BJ (cell line): Measurements from ENCODE around the gene L3MBTL4. TPM values are rescaled to one million over a fixed set of nuclear protein-coding genes. Genes with fewer than 3 reads are reported as not detected.
"Not testable (repeated sequence)": the region's sequence is repeated elsewhere in the genome, so short reads cannot be mapped to it uniquely, and the experiment has no call there.

Experiments
- CTCF ChIA-PET: fragments of 350-600 bp; formaldehyde crosslinking; extraction: SDS; loops from one replicate; lab custom pipeline; 2021; ENCODE audit warnings: antibody characterized with exemption, inconsistent platforms; lab: Yijun Ruan, JAX
- POLR2A ChIA-PET: fragments of 300-600 bp; sonication (Branson Sonifier 250); formaldehyde crosslinking; extraction: SDS; loops from one replicate; lab custom pipeline; 2021; ENCODE audit warnings: antibody characterized with exemption; lab: Charles Lee
- DNase-seq: peaks from one replicate; pipeline ENCODE4 v3.0.0-alpha.2; 2011; ENCODE audit warnings: low read depth
- H3K27me3 ChIP-seq: 2 replicates; pipeline ENCODE4 v1.6.0; 2011; ENCODE audit warnings: low read length; ENCODE audit not compliant: control insufficient read depth, insufficient read depth
- H3K36me3 ChIP-seq: 2 replicates; pipeline ENCODE4 v1.5.1; 2011; ENCODE audit warnings: low read length; ENCODE audit not compliant: control insufficient read depth, insufficient read depth
- H3K4me3 ChIP-seq: 2 replicates; pipeline ENCODE4 v1.5.1; 2011; ENCODE audit warnings: low read depth, mild to moderate bottlenecking, control low read depth, low read length
- polyA plus RNA-seq: library from polyadenylated mRNA; depleted of rRNA; stranded (reverse); fragments of >200 nt; gene quantifications from 2 replicates; pipeline ENCODE4 v1.2.3, GENCODE V29; 2011
- TF ChIP-seq, protein P1 (sequence below): IDR thresholded peaks from 2 replicates; pipeline ENCODE4 v1.5.1; 2011; ENCODE audit warnings: low read depth, mild to moderate bottlenecking, control low read depth, inconsistent platforms, low read length, moderate library complexity; ENCODE audit not compliant: insufficient read depth

L3MBTL4 gene
- polyA plus RNA-seq, 1 experiment, result not detected

- TF ChIP-seq, protein P1, sequence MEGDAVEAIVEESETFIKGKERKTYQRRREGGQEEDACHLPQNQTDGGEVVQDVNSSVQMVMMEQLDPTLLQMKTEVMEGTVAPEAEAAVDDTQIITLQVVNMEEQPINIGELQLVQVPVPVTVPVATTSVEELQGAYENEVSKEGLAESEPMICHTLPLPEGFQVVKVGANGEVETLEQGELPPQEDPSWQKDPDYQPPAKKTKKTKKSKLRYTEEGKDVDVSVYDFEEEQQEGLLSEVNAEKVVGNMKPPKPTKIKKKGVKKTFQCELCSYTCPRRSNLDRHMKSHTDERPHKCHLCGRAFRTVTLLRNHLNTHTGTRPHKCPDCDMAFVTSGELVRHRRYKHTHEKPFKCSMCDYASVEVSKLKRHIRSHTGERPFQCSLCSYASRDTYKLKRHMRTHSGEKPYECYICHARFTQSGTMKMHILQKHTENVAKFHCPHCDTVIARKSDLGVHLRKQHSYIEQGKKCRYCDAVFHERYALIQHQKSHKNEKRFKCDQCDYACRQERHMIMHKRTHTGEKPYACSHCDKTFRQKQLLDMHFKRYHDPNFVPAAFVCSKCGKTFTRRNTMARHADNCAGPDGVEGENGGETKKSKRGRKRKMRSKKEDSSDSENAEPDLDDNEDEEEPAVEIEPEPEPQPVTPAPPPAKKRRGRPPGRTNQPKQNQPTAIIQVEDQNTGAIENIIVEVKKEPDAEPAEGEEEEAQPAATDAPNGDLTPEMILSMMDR, result no peak
- DNase-seq, result no peak
- Histone ChIP-seq H3K4me3 (no peak overlapping the region), H3K27me3 (no peaks in the 10 kb centered on the region), H3K36me3 (no peaks in the 10 kb centered on the region)
- ChIA-PET POLR2A (no interaction called here), CTCF (no interaction called here)
Observed at GRCh38 chr18:6078877-6079276, 335.8 kb downstream of the L3MBTL4 start.

DNA sequence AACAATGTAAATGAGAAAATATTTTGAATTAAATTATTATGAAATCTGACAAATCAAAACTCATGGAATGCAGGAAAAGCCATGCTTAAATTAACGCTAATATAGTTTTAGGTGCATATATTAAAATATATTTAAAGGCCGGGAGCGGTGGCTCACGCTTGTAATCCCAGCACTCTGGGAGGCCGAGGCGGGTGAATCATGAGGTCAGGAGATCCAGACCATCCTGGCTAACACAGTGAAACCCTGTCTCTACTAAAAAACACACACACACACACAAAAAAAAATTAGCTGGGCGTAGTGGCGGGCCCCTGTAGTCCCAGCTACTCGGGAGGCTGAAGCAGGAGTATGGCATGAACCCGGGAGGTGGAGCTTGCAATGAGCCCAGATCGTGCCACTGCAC lies 342.3 kb downstream of the L3MBTL4 start:
- H3K4me3 ChIP-seq, H3K27me3 ChIP-seq, POLR2A ChIA-PET, H3K36me3 ChIP-seq, DNase-seq, CTCF ChIA-PET: not testable (repeated sequence)

DNA sequence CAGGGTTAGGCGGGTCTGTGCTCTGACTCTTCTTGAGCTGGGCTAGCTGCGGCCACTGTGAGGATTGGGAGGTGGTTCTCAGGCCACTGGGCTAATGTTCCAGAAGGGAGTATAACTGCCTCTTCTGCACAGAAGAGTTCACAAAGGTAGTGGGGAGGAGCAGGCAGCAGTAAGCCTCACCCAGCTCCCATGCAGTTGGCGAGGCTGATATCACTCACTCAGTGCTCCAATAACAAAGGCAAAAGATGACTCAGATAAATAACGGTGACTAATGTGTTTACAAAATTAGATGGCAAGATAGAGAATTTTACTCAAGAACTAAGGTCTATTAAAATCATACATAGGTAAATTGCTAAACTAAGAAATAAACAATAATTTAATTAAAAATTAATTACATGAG lies 345.2 kb downstream of the L3MBTL4 start:
- POLR2A ChIA-PET, result no interaction called here

GRCh38 chr18:6069103-6069502 lies 345.6 kb downstream of the L3MBTL4 start:
- DNase-seq, result no peak
- Histone ChIP-seq H3K36me3 (no peaks in the 10 kb centered on the region), H3K4me3 (no peak overlapping the region), H3K27me3 (no peaks in the 10 kb centered on the region)
- ChIA-PET CTCF (no interaction called here), POLR2A (no interaction called here)
- TF ChIP-seq, protein P1, result no peak

More for the DNA sequence above, 345.2 kb downstream of the L3MBTL4 start:
- Histone ChIP-seq H3K4me3 (no peak overlapping the region), H3K27me3 (no peaks in the 10 kb centered on the region), H3K36me3 (no peaks in the 10 kb centered on the region)
- DNase-seq, result no peak
- CTCF ChIA-PET, result no interaction called here
- TF ChIP-seq, protein P1, result no peak

DNA sequence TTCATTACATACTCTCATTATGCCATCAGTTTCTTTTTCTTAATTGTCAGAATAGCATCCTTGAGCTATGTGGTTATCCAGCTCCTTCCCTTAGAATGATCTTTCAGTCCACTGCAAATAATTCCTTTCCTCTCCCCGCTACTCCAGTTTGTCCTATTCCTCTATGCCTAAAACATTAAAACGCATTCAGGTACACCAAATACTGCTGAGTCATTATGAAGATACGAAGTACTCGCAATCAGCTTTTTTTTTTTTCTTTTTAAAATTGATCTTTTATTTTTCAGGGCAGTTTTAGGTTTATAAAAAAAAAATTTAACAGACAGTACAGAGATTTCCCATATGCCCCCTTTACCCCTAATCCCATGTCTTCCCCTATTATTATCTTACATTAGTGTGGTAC lies 354.6 kb downstream of the L3MBTL4 start:
- Histone ChIP-seq H3K4me3 (no peak overlapping the region), H3K36me3 (no peaks in the 10 kb centered on the region), H3K27me3 (no peaks in the 10 kb centered on the region)
- TF ChIP-seq, protein P1, result no peak
- ChIA-PET CTCF (interaction anchor here (1.0 kb wide), 1 partner anchor 10 kb away, joined by 4 read pairs; no protein-coding TSS in a partner anchor), POLR2A (no interaction called here)
- DNase-seq, result no peak

- DNase-seq, result no peak
- TF ChIP-seq, protein P1, result no peak
- ChIA-PET CTCF (no interaction called here), POLR2A (no interaction called here)
- H3K4me3 ChIP-seq, result no peak overlapping the region
- H3K36me3 ChIP-seq, result no peaks in the 10 kb centered on the region
- H3K27me3 ChIP-seq, result no peaks in the 10 kb centered on the region
Observed at GRCh38 chr18:6059551-6059950, 355.2 kb downstream of the L3MBTL4 start.
